ENCODE measurements around the gene IL1RL2.

Gene IL1RL2

GRCh38 chr2:102238778-102239177 lies 52.0 kb downstream of the IL1RL2 start:
- DNase-seq (ENCODE audit: low read depth): no peak

- DNase-seq (ENCODE audit: low read depth): no peak
Observed at GRCh38 chr2:102239344-102239743, 52.5 kb downstream of the IL1RL2 start.

- DNase-seq (ENCODE audit: low read depth): peak; percentile 73
Observed at GRCh38 chr2:102240640-102241370, 54.0 kb downstream of the IL1RL2 start.

- no peak for DNase-seq (ENCODE audit: low read depth)
Observed at GRCh38 chr2:102241616-102242305, 54.9 kb downstream of the IL1RL2 start.

GRCh38 chr2:102245266-102246151 lies 58.7 kb downstream of the IL1RL2 start:
- no peak for DNase-seq (ENCODE audit: low read depth)

- no peak for DNase-seq (ENCODE audit: low read depth)
Observed at GRCh38 chr2:102250278-102250821, 63.5 kb downstream of the IL1RL2 start.

- DNase-seq (ENCODE audit: low read depth): peak; percentile 47
Observed at GRCh38 chr2:102251042-102251848, 64.4 kb downstream of the IL1RL2 start.

- DNase-seq (ENCODE audit: low read depth): no peak
Observed at GRCh38 chr2:102251849-102252203, 65.0 kb downstream of the IL1RL2 start.

- DNase-seq (ENCODE audit: low read depth): no peak
Observed at GRCh38 chr2:102252236-102252635, 65.4 kb downstream of the IL1RL2 start.

GRCh38 chr2:102253140-102253752 lies 66.4 kb downstream of the IL1RL2 start:
- no peak for DNase-seq (ENCODE audit: low read depth)

GRCh38 chr2:102253753-102254150 lies 66.9 kb downstream of the IL1RL2 start:
- no peak for DNase-seq (ENCODE audit: low read depth)

- no peak for DNase-seq (ENCODE audit: low read depth)
Observed at GRCh38 chr2:102256276-102256675, 69.5 kb downstream of the IL1RL2 start.

GRCh38 chr2:102256874-102257462 lies 70.1 kb downstream of the IL1RL2 start:
- no peak for DNase-seq (ENCODE audit: low read depth)

GRCh38 chr2:102258025-102258385 lies 71.2 kb downstream of the IL1RL2 start:
- DNase-seq (ENCODE audit: low read depth): no peak

- DNase-seq (ENCODE audit: low read depth): no peak
Observed at GRCh38 chr2:102258386-102259074, 71.7 kb downstream of the IL1RL2 start.

GRCh38 chr2:102261467-102262135 lies 74.8 kb downstream of the IL1RL2 start:
- no peak for DNase-seq (ENCODE audit: low read depth)

- DNase-seq (ENCODE audit: low read depth): no peak
Observed at GRCh38 chr2:102262216-102263129, 75.7 kb downstream of the IL1RL2 start.

GRCh38 chr2:102264952-102265351 lies 78.1 kb downstream of the IL1RL2 start:
- no peak for DNase-seq (ENCODE audit: low read depth)
